K562 (cell line): ENCODE results near the gene PLCD1. TPM values are rescaled to one million over a fixed set of nuclear protein-coding genes. Genes with fewer than 3 reads are reported as not detected.

Experiments used
- JUND ChIP-seq, 2 experiments: IDR thresholded peaks; 2 replicates in 1 of 2; 3 replicates in 1 of 2; pipeline ENCODE4 v1.6.1; 2011; ENCODE audit warnings: borderline replicate concordance in 2 of 2, low read depth in 2 of 2, low read length in 2 of 2, improper control_type of control experiment in 1 of 2, missing biosample characterization in 1 of 2, missing genetic modification characterization in 1 of 2, missing genetic modification reagents in 1 of 2
- NR2C1 ChIP-seq, 2 experiments: fragments of 450-650 bp; IDR thresholded peaks; 2 replicates each; pipeline ENCODE4 v1.6.1; 2017; ENCODE audit warnings: mild to moderate bottlenecking in 2 of 2, antibody characterized with exemption in 1 of 2, inconsistent platforms in 1 of 2, missing compliant biosample characterization in 1 of 2, missing genetic modification characterization in 1 of 2
- PHF20 ChIP-seq: fragments of 450-650 bp; IDR thresholded peaks from 2 replicates; pipeline ENCODE4 v1.6.1; 2018; ENCODE audit not compliant: partially characterized antibody
- POU5F1 ChIP-seq: fragments of 150-350 bp; IDR thresholded peaks from 2 replicates; pipeline ENCODE4 v1.6.1; 2014; ENCODE audit warnings: borderline replicate concordance, low read length, low read depth, mild to moderate bottlenecking; ENCODE audit not compliant: partially characterized antibody
- RAD21 ChIP-seq, 2 experiments: fragments of 250-450 bp in 1 of 2; fragments of 450-650 bp in 1 of 2; sonication (Bioruptor Pico) in 1 of 2; formaldehyde crosslinking in 1 of 2; IDR thresholded peaks in 1 of 2; conservative IDR thresholded peaks in 1 of 2; 2 replicates each; pipeline versions ENCODE4 v1.4.0 to v1.8.0; 2020 to 2022; ENCODE audit warnings: mild to moderate bottlenecking in 2 of 2, moderate library complexity in 1 of 2
- YY1 ChIP-seq, 3 experiments: IDR thresholded peaks; 2 replicates each; pipeline ENCODE4 v1.6.1; 2011; ENCODE audit warnings: low read length in 2 of 3, mild to moderate bottlenecking in 2 of 3, moderate library complexity in 2 of 3, borderline replicate concordance in 1 of 3, control low read depth in 1 of 3, low read depth in 1 of 3; ENCODE audit not compliant: insufficient read depth in 3 of 3, insufficient replicate concordance in 2 of 3, control insufficient read depth in 1 of 3, insufficient read length in 1 of 3; ENCODE audit errors: extremely low read depth in 1 of 3
- ZNF12 ChIP-seq: sonication (generic); formaldehyde crosslinking; IDR thresholded peaks from 2 replicates; pipeline ENCODE4 v1.4.0; 2020; ENCODE audit warnings: mild to moderate bottlenecking, missing genetic modification reagents
- polyA plus RNA-seq, 8 experiments: library from polyadenylated mRNA; depleted of rRNA in 4 of 8; stranded (reverse) in 5 of 8; unstranded in 3 of 8; fragments of >200 nt; fragmentation: Nextera tagmentation in 2 of 8; fragmentation: Illumina TruSeq in 1 of 8; extraction: Ambion mirVana in 2 of 8; extraction: Trizol in 1 of 8; gene quantifications; 2 replicates each; pipeline versions ENCODE4 v1.2.1 to v1.2.3, GENCODE V29; 2011 to 2014; ENCODE audit warnings: inconsistent platforms in 1 of 8, missing spikeins in 1 of 8
- total RNA-seq, 7 experiments: library from RNA; depleted of rRNA in 6 of 7; stranded (reverse); fragments of >200 nt in 6 of 7; fragmentation: Illumina TruSeq in 2 of 7; extraction: Trizol in 2 of 7; gene quantifications; 2 replicates each; pipeline versions ENCODE4 v1.2.1 to v1.2.3, GENCODE V29; 2011 to 2021; ENCODE audit warnings: low replicate concordance in 1 of 7
- TF ChIP-seq, protein P1 (sequence below): sonication (generic); formaldehyde crosslinking; IDR thresholded peaks from 2 replicates; pipeline ENCODE4 v1.8.1; 2023; ENCODE audit warnings: missing genetic modification reagents, mild to moderate bottlenecking, borderline replicate concordance
- TF ChIP-seq, protein P2 (sequence below): fragments of 250-450 bp; sonication (Bioruptor Pico); IDR thresholded peaks from 2 replicates; pipeline ENCODE4 v1.4.0; 2020; ENCODE audit warnings: mild to moderate bottlenecking, moderate library complexity
- TF ChIP-seq, protein P3 (sequence below), 2 experiments: fragments of 450-650 bp; IDR thresholded peaks; 2 replicates each; pipeline ENCODE4 v1.6.1; 2016
- TF ChIP-seq, protein P4 (sequence below): fragments of 450-650 bp; IDR thresholded peaks from 2 replicates; pipeline ENCODE4 v1.7.1; 2018; ENCODE audit warnings: mild to moderate bottlenecking, low read depth; ENCODE audit not compliant: partially characterized antibody

Gene PLCD1
- total and polyA plus RNA-seq, 9 of the 15 experiments (the other 6 are each of a cell fraction or from before 2014, with no cell fraction given): 5.4 to 209 (median 116) TPM

DNA sequence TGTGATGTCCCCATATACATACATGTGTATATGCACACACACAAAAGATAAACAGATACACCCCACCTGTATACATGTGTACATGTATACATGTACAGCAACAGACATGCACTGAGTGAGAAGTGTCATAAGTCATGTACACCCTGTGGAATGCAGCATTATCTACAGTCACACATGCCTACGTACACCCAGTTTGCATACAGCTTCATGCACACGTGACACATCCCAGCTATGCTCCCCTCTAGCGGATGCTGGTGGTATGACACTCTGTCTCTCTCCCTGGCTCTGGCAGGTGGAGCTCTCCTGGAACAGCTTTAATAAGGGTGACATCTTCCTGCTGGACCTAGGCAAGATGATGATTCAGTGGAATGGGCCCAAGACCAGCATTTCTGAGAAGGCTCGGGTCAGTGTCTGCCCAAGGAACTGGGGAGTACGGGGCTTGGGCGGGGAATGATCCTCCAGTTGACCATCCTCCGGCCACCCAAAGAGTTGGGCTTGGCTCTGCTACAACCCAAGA lies 32.6 kb downstream of the PLCD1 start (continued):
- TF ChIP-seq JUND (IDR thresholded peaks at IDR 0.05; ENCODE audit: borderline replicate concordance, low read depth, low read length): peak; percentile 80; the same call in 1 of the 2 replicates
- peak; percentile 80; the same call in 2 of the 3 replicates for TF ChIP-seq JUND (tag; IDR thresholded peaks at IDR 0.05; ENCODE audit: borderline replicate concordance, low read depth, low read length)
- TF ChIP-seq RAD21 (CRISPR knock-in tag; conservative IDR thresholded peaks at IDR 0.05 in 1 of 2, IDR thresholded peaks at IDR 0.05 in 1 of 2): peak; percentile 12 to 75; a peak in 2 of 4 replicates
- TF ChIP-seq, protein P1, sequence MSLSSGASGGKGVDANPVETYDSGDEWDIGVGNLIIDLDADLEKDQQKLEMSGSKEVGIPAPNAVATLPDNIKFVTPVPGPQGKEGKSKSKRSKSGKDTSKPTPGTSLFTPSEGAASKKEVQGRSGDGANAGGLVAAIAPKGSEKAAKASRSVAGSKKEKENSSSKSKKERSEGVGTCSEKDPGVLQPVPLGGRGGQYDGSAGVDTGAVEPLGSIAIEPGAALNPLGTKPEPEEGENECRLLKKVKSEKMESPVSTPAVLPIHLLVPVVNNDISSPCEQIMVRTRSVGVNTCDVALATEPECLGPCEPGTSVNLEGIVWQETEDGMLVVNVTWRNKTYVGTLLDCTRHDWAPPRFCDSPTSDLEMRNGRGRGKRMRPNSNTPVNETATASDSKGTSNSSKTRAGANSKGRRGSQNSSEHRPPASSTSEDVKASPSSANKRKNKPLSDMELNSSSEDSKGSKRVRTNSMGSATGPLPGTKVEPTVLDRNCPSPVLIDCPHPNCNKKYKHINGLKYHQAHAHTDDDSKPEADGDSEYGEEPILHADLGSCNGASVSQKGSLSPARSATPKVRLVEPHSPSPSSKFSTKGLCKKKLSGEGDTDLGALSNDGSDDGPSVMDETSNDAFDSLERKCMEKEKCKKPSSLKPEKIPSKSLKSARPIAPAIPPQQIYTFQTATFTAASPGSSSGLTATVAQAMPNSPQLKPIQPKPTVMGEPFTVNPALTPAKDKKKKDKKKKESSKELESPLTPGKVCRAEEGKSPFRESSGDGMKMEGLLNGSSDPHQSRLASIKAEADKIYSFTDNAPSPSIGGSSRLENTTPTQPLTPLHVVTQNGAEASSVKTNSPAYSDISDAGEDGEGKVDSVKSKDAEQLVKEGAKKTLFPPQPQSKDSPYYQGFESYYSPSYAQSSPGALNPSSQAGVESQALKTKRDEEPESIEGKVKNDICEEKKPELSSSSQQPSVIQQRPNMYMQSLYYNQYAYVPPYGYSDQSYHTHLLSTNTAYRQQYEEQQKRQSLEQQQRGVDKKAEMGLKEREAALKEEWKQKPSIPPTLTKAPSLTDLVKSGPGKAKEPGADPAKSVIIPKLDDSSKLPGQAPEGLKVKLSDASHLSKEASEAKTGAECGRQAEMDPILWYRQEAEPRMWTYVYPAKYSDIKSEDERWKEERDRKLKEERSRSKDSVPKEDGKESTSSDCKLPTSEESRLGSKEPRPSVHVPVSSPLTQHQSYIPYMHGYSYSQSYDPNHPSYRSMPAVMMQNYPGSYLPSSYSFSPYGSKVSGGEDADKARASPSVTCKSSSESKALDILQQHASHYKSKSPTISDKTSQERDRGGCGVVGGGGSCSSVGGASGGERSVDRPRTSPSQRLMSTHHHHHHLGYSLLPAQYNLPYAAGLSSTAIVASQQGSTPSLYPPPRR (CRISPR knock-in tag): peak; percentile 91; the same call in 1 of the 2 replicates
- TF ChIP-seq, protein P2, sequence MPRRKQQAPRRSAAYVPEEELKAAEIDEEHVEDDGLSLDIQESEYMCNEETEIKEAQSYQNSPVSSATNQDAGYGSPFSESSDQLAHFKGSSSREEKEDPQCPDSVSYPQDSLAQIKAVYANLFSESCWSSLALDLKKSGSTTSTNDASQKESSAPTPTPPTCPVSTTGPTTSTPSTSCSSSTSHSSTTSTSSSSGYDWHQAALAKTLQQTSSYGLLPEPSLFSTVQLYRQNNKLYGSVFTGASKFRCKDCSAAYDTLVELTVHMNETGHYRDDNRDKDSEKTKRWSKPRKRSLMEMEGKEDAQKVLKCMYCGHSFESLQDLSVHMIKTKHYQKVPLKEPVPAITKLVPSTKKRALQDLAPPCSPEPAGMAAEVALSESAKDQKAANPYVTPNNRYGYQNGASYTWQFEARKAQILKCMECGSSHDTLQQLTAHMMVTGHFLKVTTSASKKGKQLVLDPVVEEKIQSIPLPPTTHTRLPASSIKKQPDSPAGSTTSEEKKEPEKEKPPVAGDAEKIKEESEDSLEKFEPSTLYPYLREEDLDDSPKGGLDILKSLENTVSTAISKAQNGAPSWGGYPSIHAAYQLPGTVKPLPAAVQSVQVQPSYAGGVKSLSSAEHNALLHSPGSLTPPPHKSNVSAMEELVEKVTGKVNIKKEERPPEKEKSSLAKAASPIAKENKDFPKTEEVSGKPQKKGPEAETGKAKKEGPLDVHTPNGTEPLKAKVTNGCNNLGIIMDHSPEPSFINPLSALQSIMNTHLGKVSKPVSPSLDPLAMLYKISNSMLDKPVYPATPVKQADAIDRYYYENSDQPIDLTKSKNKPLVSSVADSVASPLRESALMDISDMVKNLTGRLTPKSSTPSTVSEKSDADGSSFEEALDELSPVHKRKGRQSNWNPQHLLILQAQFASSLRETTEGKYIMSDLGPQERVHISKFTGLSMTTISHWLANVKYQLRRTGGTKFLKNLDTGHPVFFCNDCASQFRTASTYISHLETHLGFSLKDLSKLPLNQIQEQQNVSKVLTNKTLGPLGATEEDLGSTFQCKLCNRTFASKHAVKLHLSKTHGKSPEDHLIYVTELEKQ (CRISPR knock-in tag): no peak
- no peak for TF ChIP-seq ZNF12 (CRISPR knock-in tag)
- peak; percentile 50; the same call in 1 of the 2 replicates for TF ChIP-seq NR2C1 (IDR thresholded peaks at IDR 0.05)
- no peak for TF ChIP-seq NR2C1 (tag; IDR thresholded peaks at IDR 0.05)
- TF ChIP-seq, protein P3, sequence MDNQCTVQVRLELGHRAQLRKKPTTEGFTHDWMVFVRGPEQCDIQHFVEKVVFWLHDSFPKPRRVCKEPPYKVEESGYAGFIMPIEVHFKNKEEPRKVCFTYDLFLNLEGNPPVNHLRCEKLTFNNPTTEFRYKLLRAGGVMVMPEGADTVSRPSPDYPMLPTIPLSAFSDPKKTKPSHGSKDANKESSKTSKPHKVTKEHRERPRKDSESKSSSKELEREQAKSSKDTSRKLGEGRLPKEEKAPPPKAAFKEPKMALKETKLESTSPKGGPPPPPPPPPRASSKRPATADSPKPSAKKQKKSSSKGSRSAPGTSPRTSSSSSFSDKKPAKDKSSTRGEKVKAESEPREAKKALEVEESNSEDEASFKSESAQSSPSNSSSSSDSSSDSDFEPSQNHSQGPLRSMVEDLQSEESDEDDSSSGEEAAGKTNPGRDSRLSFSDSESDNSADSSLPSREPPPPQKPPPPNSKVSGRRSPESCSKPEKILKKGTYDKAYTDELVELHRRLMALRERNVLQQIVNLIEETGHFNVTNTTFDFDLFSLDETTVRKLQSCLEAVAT (IDR thresholded peaks at IDR 0.05): peak in 1 of 2 experiments; percentile 81; a peak in 2 of 4 replicates
- peak in 1 of 3 experiments; percentile 52 for TF ChIP-seq YY1 (IDR thresholded peaks at IDR 0.05; ENCODE audit: borderline replicate concordance in 1 of 3, control insufficient read depth in 1 of 3, extremely low read depth in 1 of 3, insufficient read depth in 3 of 3, insufficient read length in 1 of 3, insufficient replicate concordance in 2 of 3, low read depth in 1 of 3, low read length in 2 of 3)
- TF ChIP-seq, protein P4, sequence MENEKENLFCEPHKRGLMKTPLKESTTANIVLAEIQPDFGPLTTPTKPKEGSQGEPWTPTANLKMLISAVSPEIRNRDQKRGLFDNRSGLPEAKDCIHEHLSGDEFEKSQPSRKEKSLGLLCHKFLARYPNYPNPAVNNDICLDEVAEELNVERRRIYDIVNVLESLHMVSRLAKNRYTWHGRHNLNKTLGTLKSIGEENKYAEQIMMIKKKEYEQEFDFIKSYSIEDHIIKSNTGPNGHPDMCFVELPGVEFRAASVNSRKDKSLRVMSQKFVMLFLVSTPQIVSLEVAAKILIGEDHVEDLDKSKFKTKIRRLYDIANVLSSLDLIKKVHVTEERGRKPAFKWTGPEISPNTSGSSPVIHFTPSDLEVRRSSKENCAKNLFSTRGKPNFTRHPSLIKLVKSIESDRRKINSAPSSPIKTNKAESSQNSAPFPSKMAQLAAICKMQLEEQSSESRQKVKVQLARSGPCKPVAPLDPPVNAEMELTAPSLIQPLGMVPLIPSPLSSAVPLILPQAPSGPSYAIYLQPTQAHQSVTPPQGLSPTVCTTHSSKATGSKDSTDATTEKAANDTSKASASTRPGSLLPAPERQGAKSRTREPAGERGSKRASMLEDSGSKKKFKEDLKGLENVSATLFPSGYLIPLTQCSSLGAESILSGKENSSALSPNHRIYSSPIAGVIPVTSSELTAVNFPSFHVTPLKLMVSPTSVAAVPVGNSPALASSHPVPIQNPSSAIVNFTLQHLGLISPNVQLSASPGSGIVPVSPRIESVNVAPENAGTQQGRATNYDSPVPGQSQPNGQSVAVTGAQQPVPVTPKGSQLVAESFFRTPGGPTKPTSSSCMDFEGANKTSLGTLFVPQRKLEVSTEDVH: peak; percentile 67
- no peak for TF ChIP-seq POU5F1
- peak; percentile 79 for TF ChIP-seq PHF20
